Right lobe of liver (tissue), 4 donors: ENCODE measurements around the gene CENPX.

Experiments used
- CTCF ChIP-seq, 4 donors: fragments of 200-600 bp in 3 of 4; fragments of 450-650 bp in 1 of 4; IDR thresholded peaks; one replicate each; pipeline versions ENCODE4 v1.5.1 to v1.8.0; 2016 to 2022; ENCODE audit warnings: antibody characterized with exemption in 4 of 4, mild to moderate bottlenecking in 2 of 4
- POLR2A ChIP-seq: fragments of 450-650 bp; IDR thresholded peaks from one replicate; pipeline ENCODE4 v1.6.1; 2017; ENCODE audit warnings: antibody characterized with exemption, mild to moderate bottlenecking
- donor health status: DM: no; HTN: no; CAD: no.
- donor health status: DM: no; HTN: no; CAD: no.
- donor health status: DM: no; HTN: yes; CAD: no.

GRCh38 chr17:82064433-82065192 lies 41.9 kb upstream of the CENPX start:
- TF ChIP-seq CTCF (IDR thresholded peaks at IDR 0.05) = no peak
- TF ChIP-seq POLR2A = no peak
